ENCODE results near the gene ITPR3.

DNA sequence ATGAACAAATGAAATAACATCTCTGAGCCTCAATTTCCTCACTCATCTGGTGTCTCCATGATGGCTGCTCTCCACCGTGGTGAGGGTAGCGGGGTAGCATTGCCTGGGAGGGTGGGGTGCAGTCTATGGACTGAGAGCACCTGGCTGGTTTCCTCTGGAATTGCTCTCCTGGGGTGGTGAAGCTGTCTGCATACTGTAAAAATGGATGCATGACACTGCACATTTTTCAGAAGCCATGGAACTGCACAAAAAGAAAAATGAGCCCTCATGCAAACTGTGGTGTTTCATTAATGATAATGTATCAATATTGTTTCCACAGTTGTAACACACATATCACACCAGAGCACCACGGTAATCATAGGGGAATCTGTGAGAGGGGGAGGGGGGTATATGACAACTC is 12.1 kb upstream of the ITPR3 start:
- TF ChIP-seq, protein P1, sequence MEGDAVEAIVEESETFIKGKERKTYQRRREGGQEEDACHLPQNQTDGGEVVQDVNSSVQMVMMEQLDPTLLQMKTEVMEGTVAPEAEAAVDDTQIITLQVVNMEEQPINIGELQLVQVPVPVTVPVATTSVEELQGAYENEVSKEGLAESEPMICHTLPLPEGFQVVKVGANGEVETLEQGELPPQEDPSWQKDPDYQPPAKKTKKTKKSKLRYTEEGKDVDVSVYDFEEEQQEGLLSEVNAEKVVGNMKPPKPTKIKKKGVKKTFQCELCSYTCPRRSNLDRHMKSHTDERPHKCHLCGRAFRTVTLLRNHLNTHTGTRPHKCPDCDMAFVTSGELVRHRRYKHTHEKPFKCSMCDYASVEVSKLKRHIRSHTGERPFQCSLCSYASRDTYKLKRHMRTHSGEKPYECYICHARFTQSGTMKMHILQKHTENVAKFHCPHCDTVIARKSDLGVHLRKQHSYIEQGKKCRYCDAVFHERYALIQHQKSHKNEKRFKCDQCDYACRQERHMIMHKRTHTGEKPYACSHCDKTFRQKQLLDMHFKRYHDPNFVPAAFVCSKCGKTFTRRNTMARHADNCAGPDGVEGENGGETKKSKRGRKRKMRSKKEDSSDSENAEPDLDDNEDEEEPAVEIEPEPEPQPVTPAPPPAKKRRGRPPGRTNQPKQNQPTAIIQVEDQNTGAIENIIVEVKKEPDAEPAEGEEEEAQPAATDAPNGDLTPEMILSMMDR (IDR thresholded peaks at IDR 0.05; ENCODE audit: low read depth, low read length, missing input control), result no peak
- no peak for TF ChIP-seq FOXA1 (IDR thresholded peaks at IDR 0.05)
- TF ChIP-seq RAD21 (IDR thresholded peaks at IDR 0.05), result no peak
- TF ChIP-seq YY1 (IDR thresholded peaks at IDR 0.05), result no peak
- no peak for TF ChIP-seq GABPA (IDR thresholded peaks at IDR 0.05 in 1 of 2, conservative IDR thresholded peaks at IDR 0.05 in 1 of 2)
- TF ChIP-seq EGR1 (IDR thresholded peaks at IDR 0.05; ENCODE audit: low read depth in 2 of 2), result no peak
